Right lobe of liver (tissue), 6 donors: Measurements from ENCODE around the gene PPP6R3. TPM values are rescaled to one million over a fixed set of nuclear protein-coding genes. Genes with fewer than 3 reads are reported as not detected.

Experiments
- ATAC-seq, 4 donors: fragments of 200-7000 bp; cut with Tn5 transposase; one replicate each; pipeline ENCODE4 v1.9.1; 2020; ENCODE audit warnings: mild to moderate bottlenecking in 4 of 4, moderate library complexity in 4 of 4
- DNase-seq, 3 donors: peaks; one replicate each; pipeline ENCODE4 v3.0.0-alpha.2; 2020
- H3K27ac ChIP-seq, 3 donors: fragments of 200-600 bp; one replicate each; pipeline ENCODE4 v1.8.0; 2022
- H3K27me3 ChIP-seq, 2 donors: fragments of 200-600 bp; one replicate each; pipeline ENCODE4 v1.8.0; 2022
- H3K36me3 ChIP-seq, 4 donors: fragments of 200-600 bp; sonication (generic) in 1 of 4; one replicate each; pipeline versions ENCODE4 v1.5.1 to v1.8.0; 2017 to 2022; ENCODE audit warnings: control low read depth in 1 of 4
- H3K4me1 ChIP-seq, 4 donors: fragments of 200-600 bp; sonication (generic) in 1 of 4; one replicate each; pipeline versions ENCODE4 v1.5.1 to v1.8.0; 2017 to 2022; ENCODE audit warnings: control low read depth in 1 of 4
- H3K4me3 ChIP-seq, 3 donors: fragments of 200-600 bp; one replicate each; pipeline ENCODE4 v1.8.0; 2022
- H3K9me3 ChIP-seq, 4 donors: fragments of 200-600 bp; sonication (generic) in 1 of 4; one replicate each; pipeline versions ENCODE4 v1.5.1 to v1.8.0; 2017 to 2022; ENCODE audit warnings: control low read depth in 1 of 4
- POLR2A ChIP-seq: fragments of 450-650 bp; IDR thresholded peaks from one replicate; pipeline ENCODE4 v1.6.1; 2017; ENCODE audit warnings: antibody characterized with exemption, mild to moderate bottlenecking
- WGBS: methylation state at CpG from one replicate; pipeline ENCODE4 v1.1.6; 2018; ENCODE audit warnings: low coverage, low lambda C conversion rate; ENCODE audit not compliant: insufficient coverage; ENCODE audit errors: missing lambda C conversion rate; 5-methylcytosine and 5-hydroxymethylcytosine counted together
- intact Hi-C, 2 donors: fragments of 100-400 bp; cut with DNase I; formaldehyde crosslinking; loops; one replicate each; pipeline versions ENCODE4 v1.11.2 to v1.14.1; 2022
- total RNA-seq, 6 experiments: library from RNA; depleted of rRNA in 2 of 6; stranded (reverse); fragments of >200 nt in 2 of 6; fragmentation: NEBNext Ultra II Directional in 3 of 6; extraction: Animal tissue kit (Norgen Biotek cat#: 25700) in 3 of 6; gene quantifications; one replicate each; pipeline versions ENCODE4 v1.1.0 to v1.2.4, GENCODE V29; 2016 to 2023
- TF ChIP-seq, protein P1 (sequence below), 4 donors: fragments of 200-600 bp in 3 of 4; fragments of 450-650 bp in 1 of 4; IDR thresholded peaks; one replicate each; pipeline versions ENCODE4 v1.5.1 to v1.8.0; 2016 to 2022; ENCODE audit warnings: antibody characterized with exemption in 4 of 4, mild to moderate bottlenecking in 2 of 4
- donor health status: DM: no; HTN: yes; CAD: no.
- donor health status: DM: no; HTN: no; CAD: no.
- donor health status: DM: no; HTN: no; CAD: no.
- donor health status: DM: no; HTN: yes; CAD: no.
- donor health status: DM: no; HTN: yes; CAD: no.

The PPP6R3 gene
- total RNA-seq, 6 experiments from 2014 or later = 35.8 to 48.3 (median 39.2) TPM

DNA sequence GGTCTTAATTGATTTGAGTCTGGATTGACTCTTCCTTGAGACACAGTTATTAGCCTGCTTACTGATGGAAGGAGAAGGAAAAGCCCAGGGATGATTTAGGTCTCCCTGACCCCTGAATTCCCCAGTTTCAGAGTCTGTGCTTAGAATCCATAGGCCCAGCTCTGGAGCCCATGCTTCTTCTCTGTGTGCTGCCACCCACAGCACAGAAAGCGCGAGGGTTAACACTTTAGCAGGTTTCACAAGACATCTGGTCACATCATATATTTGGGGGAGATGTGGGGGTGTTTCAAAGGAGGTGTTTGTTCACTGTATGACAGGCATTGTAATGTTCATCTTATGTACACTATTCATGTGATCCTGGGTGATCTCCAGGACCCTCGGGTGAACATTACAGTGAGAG lies 107.0 kb downstream of the PPP6R3 start:
- intact Hi-C loops = no loop called here

GRCh38 chr11:68569357-68569756 lies 108.8 kb downstream of the PPP6R3 start:
- Histone ChIP-seq H3K4me3 (no peak overlapping the region), H3K27ac (no peak overlapping the region), H3K9me3 (no peaks in the 10 kb centered on the region), H3K36me3 (peaks cover 6 to 68% (median 19%) of the 10 kb centered on the region in 4 donors), H3K4me1 (no peaks in the 10 kb centered on the region), H3K27me3 (no peaks in the 10 kb centered on the region)
- ATAC-seq (no peak), DNase-seq (no peak)
- TF ChIP-seq, protein P1, sequence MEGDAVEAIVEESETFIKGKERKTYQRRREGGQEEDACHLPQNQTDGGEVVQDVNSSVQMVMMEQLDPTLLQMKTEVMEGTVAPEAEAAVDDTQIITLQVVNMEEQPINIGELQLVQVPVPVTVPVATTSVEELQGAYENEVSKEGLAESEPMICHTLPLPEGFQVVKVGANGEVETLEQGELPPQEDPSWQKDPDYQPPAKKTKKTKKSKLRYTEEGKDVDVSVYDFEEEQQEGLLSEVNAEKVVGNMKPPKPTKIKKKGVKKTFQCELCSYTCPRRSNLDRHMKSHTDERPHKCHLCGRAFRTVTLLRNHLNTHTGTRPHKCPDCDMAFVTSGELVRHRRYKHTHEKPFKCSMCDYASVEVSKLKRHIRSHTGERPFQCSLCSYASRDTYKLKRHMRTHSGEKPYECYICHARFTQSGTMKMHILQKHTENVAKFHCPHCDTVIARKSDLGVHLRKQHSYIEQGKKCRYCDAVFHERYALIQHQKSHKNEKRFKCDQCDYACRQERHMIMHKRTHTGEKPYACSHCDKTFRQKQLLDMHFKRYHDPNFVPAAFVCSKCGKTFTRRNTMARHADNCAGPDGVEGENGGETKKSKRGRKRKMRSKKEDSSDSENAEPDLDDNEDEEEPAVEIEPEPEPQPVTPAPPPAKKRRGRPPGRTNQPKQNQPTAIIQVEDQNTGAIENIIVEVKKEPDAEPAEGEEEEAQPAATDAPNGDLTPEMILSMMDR (IDR thresholded peaks at IDR 0.05) = no peak
- no peak for TF ChIP-seq POLR2A
- intact Hi-C loops = no loop called here
- WGBS = 77% methylated on average over 1 of the region's 1 CpG

More for the DNA sequence above, 107.0 kb downstream of the PPP6R3 start:
- H3K4me3 ChIP-seq = no peak overlapping the region
- no peaks in the 10 kb centered on the region for H3K4me1 ChIP-seq
- DNase-seq (no peak), ATAC-seq (no peak)
- TF ChIP-seq POLR2A = no peak
- TF ChIP-seq, protein P1 (IDR thresholded peaks at IDR 0.05) = no peak
- no peaks in the 10 kb centered on the region for H3K9me3 ChIP-seq
- WGBS = 80% methylated on average over 1 of the region's 3 CpGs
- H3K27me3 ChIP-seq = no peaks in the 10 kb centered on the region
- H3K36me3 ChIP-seq = peaks cover 5 to 58% (median 20%) of the 10 kb centered on the region in 4 donors
- no peak overlapping the region for H3K27ac ChIP-seq

- ATAC-seq (no peak), DNase-seq (no peak)
- Histone ChIP-seq H3K27me3 (no peaks in the 10 kb centered on the region), H3K9me3 (no peaks in the 10 kb centered on the region), H3K4me1 (no peaks in the 10 kb centered on the region), H3K36me3 (peaks cover 0 to 64% (median 18%) of the 10 kb centered on the region in 4 donors), H3K27ac (no peak overlapping the region), H3K4me3 (no peak overlapping the region)
- 83% methylated on average over 1 of the region's 1 CpG for WGBS
- intact Hi-C loops = no loop called here
- TF ChIP-seq, protein P1 (IDR thresholded peaks at IDR 0.05) = no peak
- TF ChIP-seq POLR2A = no peak
These were observed 110.1 kb downstream of the PPP6R3 start for GRCh38 chr11:68570691-68571090.

- Histone ChIP-seq H3K27me3 (no peaks in the 10 kb centered on the region), H3K4me1 (no peaks in the 10 kb centered on the region), H3K4me3 (no peak overlapping the region), H3K27ac (no peak overlapping the region), H3K36me3 (peaks cover 0 to 84% (median 33%) of the 10 kb centered on the region in 4 donors), H3K9me3 (no peaks in the 10 kb centered on the region)
- intact Hi-C loops = no loop called here
- no peak for ATAC-seq
- 89% methylated on average over 1 of the region's 1 CpG for WGBS
- DNase-seq = no peak
- TF ChIP-seq POLR2A = no peak
- TF ChIP-seq, protein P1 (IDR thresholded peaks at IDR 0.05) = no peak
These were observed 113.8 kb downstream of the PPP6R3 start for GRCh38 chr11:68574308-68574707.
